ENCODE data around the gene ITGB6.

The ITGB6 gene

DNA sequence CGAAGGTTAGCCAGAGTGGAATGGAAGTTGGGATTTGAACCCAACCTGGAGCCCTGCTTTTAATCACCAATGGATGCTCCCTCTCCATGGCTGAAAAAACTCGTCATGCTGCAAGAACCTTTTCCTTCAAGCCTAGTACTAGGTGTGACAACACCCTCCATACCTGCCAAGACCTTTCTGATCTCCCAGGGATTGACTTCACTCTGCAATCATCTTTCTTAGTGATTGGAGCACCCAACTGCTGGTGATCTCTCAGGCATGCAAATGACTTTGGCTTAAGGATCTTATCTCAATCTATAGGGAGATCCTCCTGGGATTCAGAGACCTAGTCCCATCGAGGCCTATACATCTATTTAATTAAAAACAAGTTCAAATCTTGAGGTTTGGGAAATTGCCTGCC lies 23.5 kb upstream of the ITGB6 start:
- DNase-seq (ENCODE audit: low read depth, low spot score): no peak
- H3K4me3 ChIP-seq (ENCODE audit: low read length): no peak overlapping the region

DNA sequence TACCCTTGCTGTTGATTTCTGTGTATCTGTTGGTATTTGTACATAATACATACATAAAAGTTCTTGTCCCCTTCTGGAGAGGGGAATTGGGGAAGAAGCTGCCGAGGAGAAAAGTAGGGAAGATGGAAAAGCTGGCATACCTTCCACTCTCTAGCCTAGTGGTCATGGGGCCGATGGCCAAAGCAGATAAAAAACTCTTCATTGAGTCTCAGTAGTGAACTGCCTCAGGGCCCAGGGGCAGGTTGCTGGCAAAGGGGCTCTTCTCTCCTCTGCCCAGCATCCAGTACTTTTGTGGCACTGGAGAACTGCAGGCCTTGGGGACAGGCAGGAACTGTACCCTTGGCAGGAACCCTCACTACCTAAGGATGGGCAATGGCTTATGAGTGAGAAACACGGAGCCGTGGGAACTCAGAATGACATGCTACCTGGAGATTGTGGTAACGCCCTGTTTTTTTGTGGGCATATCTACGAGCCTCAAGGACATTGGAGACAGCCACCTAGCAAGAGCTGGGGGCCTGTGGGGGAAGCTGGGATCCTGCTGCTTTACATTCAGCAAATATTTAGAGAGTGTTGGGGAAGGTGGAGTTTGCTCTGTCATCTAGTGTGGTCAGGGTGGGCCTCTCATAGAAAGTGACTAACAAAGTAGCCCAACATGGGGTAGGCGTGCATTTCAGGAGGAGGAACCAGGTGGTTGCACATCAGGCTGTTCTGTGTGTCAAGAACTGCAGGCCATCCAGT lies 22.6 kb upstream of the ITGB6 start:
- no peak for DNase-seq (ENCODE audit: low read depth, low spot score)
- H3K4me3 ChIP-seq (ENCODE audit: low read length): no peak overlapping the region

DNA sequence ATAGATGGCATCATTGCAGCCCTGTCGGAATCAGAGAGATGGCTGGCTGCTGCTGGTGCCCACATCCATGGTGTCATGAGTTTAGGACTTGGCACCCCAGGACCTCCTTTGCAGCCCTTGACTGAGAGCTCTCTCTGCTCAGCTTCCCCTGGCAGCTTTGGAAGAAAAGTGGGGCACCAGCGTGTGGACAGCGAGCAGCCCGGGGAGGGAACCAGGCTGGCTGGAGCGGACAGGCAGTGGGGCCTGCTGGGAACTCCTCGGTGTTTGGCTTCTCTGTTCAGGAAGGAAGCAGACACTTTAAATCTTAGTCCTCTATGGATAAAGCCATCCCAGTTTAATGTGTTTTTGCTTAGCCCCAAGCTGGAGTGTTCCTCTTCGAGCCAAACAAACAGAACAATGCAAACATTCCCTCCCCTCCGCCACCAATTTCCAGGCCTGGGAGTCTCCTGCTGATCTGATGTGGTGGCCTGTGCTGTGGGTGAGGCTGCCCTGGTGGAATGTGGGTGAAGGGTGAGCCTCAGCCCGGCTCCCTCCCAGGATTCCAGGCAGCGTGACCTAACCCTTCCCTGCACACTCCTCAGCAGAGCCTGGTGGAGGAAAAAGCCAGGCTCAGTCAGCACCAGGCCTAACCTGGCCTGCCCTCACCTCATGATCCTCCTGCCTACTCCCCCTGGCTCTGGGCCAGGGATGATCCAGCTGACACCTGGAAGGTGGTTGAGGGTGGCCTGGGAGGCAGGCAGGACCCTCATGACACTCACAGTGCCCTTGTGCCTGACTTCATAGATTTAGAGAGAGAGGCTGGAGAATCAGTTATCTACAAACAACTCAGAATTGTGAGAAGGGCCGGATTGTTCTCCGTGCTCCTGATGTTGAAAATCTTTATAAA lies 21.6 kb upstream of the ITGB6 start:
- H3K4me3 ChIP-seq (ENCODE audit: low read length): no peak overlapping the region
- no peak for DNase-seq (ENCODE audit: low read depth, low spot score)

DNA sequence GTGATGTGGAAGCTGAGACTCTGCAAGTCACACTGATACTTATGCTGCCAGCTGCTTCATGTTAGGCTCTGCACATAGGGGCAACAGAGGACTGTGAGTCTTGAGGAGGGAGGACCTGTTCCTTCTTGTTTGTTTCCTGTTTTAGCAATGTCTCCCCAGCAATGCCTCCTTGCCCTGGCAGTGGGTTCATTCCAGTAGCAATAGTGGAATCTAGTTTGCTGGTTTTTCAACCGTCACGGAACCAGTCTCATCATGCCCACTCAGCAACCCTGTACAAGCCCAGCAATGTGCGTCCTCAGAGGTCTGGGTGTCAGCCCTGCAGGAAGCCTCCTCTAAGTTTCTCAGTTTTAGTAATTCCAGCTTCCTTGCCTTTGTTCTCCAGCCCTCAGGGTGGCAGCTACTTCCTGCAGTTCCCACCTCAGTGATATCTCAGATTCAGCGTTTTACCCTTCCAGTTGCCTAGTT lies 20.5 kb upstream of the ITGB6 start:
- peak; percentile 23 for DNase-seq (ENCODE audit: low read depth, low spot score)
- H3K4me3 ChIP-seq (ENCODE audit: low read length): no peak overlapping the region

DNA sequence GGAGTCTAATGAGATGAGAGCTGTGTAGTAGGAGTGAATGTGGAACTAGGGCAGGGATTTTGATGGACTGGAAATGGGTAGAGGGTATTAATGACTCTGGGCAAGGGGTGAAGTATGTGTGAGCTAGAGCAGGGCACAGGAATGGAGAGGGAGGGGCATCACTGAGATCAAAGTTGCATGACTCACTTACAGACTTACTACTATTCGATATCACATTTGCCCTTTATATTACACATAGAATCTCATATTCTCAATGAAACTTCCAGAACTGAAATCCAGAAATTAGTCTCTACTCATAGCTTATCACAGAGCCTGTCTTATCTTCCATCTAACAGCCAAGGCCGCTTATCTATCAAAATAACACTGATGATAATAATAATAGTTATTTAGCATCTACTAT lies 20.0 kb upstream of the ITGB6 start:
- H3K4me3 ChIP-seq (ENCODE audit: low read length): no peak overlapping the region
- no peak for DNase-seq (ENCODE audit: low read depth, low spot score)

DNA sequence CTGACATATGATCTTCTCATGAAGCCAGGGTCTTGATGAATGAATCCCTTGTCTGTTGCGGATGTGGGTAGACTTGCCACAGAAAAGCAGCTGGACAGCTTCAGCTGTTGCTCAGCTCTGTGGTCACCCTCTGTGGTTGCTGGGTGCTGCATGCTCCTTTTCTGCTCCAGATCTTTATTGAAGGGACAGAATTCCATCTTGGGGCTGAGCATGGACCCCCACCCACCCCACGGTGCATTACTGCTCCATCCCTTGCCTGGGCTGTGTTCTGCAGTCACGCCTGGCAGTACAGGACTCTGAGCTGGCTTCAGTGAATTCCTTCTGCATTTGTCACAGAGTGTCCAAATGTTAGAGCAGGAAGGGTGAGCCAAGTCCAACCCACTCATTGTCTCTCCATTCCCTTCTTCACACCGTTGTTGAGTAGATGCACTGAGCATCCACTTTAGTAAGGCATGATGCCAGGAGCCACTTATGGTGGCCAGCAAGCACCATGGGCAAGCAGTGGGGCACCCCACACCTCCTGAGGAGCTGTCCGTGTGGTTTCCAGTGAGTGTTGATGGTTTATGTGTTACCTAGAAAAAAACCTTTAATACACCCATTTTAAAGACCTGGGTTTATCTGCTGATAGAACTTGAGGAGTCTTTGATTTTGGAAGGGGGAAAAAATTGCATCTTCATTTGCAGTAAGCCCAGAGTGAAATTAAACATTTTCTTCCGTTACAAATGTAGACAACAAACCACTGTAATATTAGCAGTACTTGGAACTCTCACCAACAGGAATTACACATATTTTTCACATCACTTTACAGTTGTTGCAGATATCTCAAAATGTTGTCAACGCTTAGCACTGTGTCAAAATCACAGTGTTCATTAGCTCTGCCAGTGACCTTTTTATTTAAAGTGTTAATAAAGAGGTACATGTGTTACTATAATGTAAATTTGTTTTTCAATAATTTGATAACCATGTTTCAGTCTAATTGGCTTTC lies 14.7 kb upstream of the ITGB6 start:
- DNase-seq (ENCODE audit: low read depth, low spot score): peak; percentile 88
- H3K4me3 ChIP-seq (ENCODE audit: low read length): no peak overlapping the region

DNA sequence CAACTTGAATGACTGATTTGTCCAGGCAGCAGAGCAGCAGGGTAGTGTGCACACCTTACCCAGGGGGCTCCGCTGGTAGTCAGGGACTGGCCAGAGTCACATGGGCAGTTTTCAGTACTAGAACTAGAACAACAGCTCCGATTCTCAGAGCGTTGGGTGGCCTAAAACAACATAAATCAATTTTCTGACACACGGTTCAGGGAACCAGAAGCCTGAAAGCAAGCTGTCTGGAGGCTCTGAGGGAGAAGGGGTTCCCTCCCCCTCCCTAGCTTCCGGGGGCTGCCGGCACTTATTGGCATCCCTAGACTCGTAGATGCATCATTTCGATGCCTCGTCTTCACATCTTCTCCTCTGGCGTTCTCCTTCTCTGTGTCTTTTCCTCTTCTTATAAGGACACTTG lies 13.4 kb upstream of the ITGB6 start:
- no peak for DNase-seq (ENCODE audit: low read depth, low spot score)
- H3K4me3 ChIP-seq (ENCODE audit: low read length): no peak overlapping the region

DNA sequence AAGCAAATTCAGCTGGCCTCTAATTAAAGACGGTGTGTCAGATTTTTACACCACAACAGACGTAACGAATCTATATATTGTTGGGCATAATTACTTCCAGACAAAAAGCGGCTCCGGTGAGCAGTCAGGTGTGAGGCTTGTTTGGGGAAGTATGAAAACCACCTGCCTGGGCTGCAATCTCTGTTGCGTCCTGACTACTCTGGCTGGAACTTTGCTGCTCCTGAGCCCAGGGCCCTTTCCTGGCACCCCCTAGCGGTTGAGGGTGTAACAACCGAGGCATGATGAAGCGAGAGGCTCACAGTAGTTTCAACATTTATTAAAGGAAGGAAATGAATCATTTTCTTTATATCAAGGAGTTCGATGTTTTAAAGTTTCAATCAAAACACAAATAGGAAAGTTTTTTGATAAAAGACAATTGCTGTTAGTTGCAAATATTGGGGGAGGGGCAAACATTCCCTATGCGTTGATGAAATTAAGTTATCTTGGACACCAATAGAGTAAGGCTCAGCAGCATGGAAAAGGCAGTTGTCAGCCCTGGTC lies 10.6 kb upstream of the ITGB6 start:
- peak; percentile 56 for DNase-seq (ENCODE audit: low read depth, low spot score)
- no peak overlapping the region for H3K4me3 ChIP-seq (ENCODE audit: low read length)

DNA sequence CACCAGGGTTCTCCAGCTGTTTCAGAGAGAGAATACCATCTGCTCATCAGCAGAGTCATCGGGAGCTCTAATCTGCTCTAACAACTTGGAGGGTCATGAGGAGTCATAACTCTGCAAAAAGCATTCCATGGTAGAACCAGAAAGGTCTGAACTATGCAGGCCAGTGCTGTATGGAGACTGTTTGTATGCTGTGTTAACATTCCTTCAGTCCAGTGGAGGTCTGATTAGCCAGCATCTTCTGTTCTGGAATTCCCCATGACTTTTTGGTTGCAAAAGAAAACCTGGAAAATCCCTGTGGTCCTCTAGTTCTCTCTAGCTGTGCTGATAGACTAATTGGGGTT lies 9.4 kb upstream of the ITGB6 start:
- no peak overlapping the region for H3K4me3 ChIP-seq (ENCODE audit: low read length)
- DNase-seq (ENCODE audit: low read depth, low spot score): no peak

DNA sequence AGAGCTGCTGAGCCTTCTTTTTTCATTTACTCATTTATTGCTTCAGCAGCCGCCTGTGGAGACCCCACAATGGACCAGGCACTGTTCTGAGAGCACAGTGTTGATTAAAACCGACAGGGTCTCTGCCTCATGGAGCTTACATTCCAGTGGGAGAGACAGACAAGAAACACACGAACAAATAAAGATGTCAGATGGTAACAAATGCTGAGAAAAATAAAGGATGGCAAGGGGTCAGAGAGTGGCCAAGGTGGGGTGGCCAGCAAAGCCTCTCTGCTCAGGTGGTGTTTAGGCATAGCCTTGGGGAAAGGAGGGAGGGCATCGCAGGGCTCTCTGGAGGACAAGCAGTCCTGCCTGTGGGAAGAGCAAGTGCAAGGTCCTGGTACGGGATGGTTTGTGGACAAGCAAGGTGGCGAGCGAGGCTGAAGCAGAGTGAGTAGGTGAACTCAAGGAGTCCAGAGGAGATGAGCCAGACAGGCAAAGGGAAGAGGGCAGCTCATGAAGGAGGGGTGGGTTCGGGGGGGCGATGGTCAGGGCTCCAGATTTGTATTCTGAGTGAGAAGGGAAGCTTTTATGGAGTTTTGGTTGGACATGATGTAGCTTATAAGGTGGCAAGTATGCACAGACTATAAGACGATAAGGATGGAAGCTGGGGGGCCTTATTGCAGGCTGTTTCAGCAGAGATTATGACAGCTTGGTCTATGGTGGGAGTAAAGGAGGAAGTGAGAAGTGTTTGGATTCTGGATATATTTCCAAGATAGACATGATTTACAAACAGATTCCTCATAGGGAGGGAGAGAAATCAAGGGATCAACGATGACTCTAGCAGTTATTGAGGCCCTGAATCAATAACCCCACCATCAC lies 8.8 kb upstream of the ITGB6 start:
- DNase-seq (ENCODE audit: low read depth, low spot score): no peak
- no peak overlapping the region for H3K4me3 ChIP-seq (ENCODE audit: low read length)

DNA sequence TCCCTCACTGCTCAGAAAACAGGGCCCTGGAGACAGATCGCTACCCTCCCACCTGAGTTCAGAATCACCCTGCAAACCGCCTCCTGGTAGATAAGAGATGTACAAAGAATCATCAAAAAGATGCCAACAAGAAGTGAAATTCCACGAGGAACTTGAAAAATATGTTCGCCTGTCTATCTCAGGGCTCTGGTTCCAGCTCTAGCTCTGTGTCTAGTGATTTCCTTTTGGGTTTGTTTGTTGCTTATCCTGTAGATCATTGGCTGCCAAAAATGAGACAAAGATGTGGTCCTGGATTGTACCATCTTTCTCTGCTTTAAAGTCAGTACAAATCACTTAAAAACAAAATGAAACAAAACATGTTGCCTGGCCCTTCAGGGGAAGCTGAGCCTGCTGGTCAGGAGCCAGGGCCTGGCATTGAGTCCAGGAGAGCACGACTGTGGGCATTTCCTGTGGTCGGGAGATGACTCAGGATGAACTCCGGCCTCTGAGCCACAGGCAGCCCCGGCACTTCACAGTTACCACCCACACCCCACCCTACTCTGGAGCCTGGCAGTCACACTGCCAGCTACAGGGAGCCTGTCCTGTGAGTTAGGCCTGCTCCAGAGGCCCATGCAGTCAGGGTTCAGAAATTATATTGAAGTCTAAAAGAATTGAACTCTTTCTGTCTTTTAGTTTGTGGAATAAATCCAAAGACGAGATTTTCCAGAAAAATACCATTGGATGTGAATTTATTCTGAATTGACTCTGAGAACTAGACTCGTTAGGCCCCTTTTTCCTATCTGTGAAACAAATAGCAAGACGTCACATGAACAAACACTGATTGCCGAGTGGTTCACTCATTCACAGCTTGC lies 8.0 kb upstream of the ITGB6 start:
- no peak for DNase-seq (ENCODE audit: low read depth, low spot score)
- H3K4me3 ChIP-seq (ENCODE audit: low read length): no peak overlapping the region

DNA sequence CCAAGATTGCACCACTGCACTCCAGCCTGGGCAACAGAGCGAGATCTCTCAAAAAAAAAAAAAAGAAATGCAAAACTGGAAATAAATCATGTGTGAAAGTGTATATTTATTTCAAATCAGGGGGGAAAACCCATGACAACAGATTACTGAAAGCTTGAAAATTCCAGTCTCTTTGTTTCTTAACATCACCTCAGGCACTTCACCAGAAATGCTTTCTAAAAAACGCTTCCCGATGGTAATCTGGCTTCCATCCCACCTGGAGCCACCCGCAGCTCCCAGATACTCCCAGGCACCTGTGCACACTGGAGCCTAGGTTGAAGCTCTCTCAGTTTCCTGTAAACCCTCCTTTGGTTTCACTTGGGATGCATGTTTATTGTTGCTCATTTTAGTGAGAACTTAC lies 7.2 kb upstream of the ITGB6 start:
- no peak overlapping the region for H3K4me3 ChIP-seq (ENCODE audit: low read length)
- DNase-seq (ENCODE audit: low read depth, low spot score): no peak

DNA sequence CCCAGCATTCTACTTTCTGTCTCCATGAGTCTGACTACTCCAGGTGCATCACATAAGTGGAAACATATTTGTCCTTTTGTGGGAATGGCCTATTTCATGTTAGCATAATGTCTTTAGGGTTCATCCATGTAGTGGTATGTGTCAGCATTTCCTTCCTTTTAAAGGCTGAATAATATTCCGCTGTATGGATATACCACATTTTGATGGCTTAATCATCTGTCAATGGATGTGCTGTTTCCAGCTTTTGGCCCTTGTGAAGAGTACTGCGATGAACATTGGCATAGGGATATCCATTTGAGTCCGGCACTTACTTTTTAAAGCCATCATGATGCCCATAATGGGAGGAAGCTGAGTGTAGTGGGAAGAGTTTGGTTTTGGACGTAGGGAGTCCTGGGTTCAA lies 6.4 kb upstream of the ITGB6 start:
- no peak overlapping the region for H3K4me3 ChIP-seq (ENCODE audit: low read length)

DNA sequence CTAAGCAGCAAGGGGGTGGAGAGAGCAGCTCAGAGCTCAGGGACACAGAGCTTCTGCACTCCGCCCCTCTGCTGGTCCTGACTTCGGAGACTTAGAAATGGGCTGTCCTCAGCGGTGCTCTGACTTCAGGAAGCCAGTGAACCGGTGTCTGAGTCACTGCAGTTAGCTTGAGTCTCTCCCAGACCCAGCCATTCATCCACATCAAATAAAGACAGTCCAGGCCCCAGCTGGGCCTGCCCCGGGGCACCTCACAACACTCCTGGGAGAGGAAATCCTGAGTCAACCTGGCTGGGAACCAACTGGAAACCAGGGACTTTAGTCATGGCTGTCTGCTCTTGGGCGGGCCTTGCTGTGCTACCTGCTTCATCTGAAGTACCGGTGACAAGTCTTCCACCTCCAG lies 5.4 kb upstream of the ITGB6 start:
- H3K4me3 ChIP-seq (ENCODE audit: low read length): no peak overlapping the region
- no peak for DNase-seq (ENCODE audit: low read depth, low spot score)

More for the DNA sequence above, 6.4 kb upstream of the ITGB6 start:
- no peak for DNase-seq (ENCODE audit: low read depth, low spot score)

DNA sequence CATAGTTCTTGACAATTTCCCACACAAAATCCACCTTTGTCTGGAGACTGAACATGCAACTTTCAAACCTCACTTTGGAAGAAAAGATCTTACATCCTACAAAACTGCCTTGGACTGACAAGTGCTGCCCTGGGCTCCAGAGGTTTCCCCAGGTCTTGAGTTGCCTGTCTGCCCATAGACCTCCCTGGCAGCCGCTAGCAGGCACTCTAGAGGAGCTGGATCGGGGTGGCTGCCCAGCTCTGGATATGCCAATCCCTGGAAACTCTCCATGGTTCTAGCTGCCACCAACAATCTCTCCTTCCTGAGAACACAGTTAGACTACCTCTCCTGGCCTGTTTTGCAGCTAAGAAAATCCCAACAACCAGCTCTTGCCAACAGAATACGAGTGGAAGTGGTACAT lies 3.4 kb upstream of the ITGB6 start:
- no peak overlapping the region for H3K4me3 ChIP-seq (ENCODE audit: low read length)
- no peak for DNase-seq (ENCODE audit: low read depth, low spot score)

DNA sequence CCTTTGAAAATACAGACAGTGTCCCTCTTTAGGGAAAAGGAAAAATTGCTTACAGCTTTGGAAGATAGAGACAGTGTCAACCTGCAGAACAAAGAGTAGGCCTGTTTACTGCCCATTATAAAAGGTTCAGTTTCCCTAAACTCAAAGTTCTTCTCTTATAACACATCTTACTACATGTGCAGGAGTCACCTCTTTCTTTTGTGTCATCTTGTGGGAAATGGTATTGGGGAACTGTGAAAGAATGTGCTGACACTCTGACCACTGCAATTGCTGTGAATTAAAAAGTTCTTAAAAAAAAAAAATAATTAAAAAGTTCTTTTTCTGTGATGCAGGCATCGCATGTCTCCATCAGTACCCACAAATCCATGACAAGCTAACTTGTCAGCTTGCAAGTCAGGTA lies 2.9 kb upstream of the ITGB6 start:
- H3K4me3 ChIP-seq (ENCODE audit: low read length): no peak overlapping the region
- no peak for DNase-seq (ENCODE audit: low read depth, low spot score)

DNA sequence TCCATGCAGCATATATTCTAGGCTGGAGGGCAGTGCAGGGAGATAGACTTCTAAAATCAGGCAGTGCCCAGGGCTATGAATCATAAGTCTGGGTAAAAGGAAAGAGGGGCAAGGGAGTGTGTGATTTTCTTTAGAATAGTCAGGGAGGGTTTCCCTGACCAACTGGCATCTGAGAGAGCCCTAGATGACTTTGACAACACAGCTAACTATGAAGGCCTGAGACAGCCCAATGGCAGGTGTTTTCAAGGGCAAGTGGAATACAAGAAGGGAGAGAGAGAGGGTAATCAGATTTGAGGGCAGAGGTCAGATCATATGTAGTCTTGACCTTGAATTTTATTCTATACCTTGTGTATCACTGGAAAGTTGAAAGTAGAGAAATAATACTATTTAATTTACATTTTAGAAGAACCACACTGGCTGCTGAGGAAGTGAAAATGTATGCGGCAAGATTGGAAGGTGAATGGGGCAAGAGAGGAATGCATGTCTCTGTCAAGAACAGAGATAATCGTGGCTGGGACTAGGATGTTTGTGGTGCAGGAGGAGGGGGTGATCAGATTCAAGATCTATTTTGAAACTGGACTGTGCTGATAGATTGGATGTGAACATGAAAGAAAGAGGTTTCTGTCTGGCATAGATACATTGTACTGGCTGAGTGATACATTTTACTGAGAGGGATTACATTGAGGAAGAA lies 1.9 kb upstream of the ITGB6 start:
- no peak overlapping the region for H3K4me3 ChIP-seq (ENCODE audit: low read length)
- no peak for DNase-seq (ENCODE audit: low read depth, low spot score)
